ENCODE data around the gene FEM1C. TPM values are rescaled to one million over a fixed set of nuclear protein-coding genes. Genes with fewer than 3 reads are reported as not detected.

The FEM1C gene
- total RNA-seq, 1 donor from 2014 or later: 28.7 TPM

DNA sequence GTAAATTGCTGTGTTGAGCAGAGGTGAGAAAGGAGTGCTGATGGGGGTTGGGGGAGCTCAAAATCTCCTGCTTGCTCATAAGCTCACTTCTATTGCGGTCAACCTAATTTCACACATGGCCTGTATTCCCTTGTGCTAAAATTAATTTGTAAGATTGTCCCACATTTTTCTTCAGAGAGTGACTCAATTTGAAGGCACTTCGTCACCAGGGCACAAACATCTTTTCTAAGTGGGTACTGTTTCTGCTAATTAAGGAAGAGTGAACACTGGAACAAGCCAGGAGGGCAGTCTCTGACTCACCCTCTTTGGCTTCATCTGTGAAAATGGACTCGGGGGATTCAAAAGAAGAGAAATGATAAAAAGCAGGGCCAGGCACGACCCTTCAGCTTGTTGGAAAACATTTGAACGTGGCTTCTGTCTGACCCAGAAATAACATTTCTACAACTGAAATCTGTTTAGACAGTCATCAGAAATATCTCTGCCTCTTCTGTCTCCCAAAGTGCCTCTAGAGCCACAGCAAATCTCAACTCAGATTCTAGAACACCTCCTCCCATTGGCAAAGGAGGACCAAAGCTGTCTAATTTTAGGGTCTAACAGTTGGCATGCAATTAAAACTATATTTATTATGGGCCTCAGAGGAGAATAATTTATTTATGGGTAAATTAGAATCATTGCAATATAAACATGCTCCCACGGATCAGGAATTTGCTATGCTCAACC is 49.8 kb downstream of the FEM1C start:
- TF ChIP-seq, protein P1, sequence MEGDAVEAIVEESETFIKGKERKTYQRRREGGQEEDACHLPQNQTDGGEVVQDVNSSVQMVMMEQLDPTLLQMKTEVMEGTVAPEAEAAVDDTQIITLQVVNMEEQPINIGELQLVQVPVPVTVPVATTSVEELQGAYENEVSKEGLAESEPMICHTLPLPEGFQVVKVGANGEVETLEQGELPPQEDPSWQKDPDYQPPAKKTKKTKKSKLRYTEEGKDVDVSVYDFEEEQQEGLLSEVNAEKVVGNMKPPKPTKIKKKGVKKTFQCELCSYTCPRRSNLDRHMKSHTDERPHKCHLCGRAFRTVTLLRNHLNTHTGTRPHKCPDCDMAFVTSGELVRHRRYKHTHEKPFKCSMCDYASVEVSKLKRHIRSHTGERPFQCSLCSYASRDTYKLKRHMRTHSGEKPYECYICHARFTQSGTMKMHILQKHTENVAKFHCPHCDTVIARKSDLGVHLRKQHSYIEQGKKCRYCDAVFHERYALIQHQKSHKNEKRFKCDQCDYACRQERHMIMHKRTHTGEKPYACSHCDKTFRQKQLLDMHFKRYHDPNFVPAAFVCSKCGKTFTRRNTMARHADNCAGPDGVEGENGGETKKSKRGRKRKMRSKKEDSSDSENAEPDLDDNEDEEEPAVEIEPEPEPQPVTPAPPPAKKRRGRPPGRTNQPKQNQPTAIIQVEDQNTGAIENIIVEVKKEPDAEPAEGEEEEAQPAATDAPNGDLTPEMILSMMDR (IDR thresholded peaks at IDR 0.05): no peak
- TF ChIP-seq EZH2phosphoT487 (IDR thresholded peaks at IDR 0.05) (no peak), EZH2 (IDR thresholded peaks at IDR 0.05) (no peak)
- H3K4me1 ChIP-seq: no peaks in the 10 kb centered on the region
- H3K79me2 ChIP-seq (ENCODE audit: low read depth): no peaks in the 10 kb centered on the region
- H3K4me2 ChIP-seq: no peak overlapping the region
- H3K27me3 ChIP-seq: no peaks in the 10 kb centered on the region
- H3K4me3 ChIP-seq: no peak overlapping the region
- no peak overlapping the region for H3K9ac ChIP-seq
- no peaks in the 10 kb centered on the region for H4K20me1 ChIP-seq (ENCODE audit: low read depth)
- Mint-ChIP-seq H3K4me1 (peaks cover 6% of the 10 kb centered on the region), H3K36me3 (no peaks in the 10 kb centered on the region), H3K4me3 (no peak overlapping the region), H3K9me3 (no peaks in the 10 kb centered on the region), H3K27me3 (ENCODE audit: insufficient read depth, low read depth) (no peaks in the 10 kb centered on the region), H3K27ac (no peak overlapping the region)
- no peak overlapping the region for H3K27ac ChIP-seq
- no peaks in the 10 kb centered on the region for H3K9me3 ChIP-seq (ENCODE audit: low read depth)
- H2AFZ ChIP-seq (replicated peaks): no peak overlapping the region
- H3F3A ChIP-seq (ENCODE audit: low read depth): no peaks in the 10 kb centered on the region
- DNase-seq (ENCODE audit: low spot score): no peak
- H3K36me3 ChIP-seq: no peaks in the 10 kb centered on the region

DNA sequence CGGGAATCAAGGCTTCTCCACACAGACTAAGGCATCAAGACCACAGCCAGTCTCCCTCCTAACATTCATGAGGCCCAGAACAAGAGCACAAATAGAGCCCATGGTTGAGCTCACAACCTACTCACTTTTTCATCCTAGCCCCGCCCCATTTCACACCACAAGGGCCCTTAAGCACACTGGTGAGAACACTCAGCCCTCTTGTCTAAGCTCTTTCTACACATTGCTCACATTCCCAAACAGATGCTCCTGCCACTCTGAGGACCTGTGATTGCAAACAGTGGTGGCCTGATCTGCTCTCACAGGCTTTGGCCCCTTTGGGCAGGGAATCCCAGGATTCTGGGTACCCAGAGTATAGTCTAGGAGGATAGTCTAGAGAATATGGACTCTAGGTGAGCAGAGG is 54.0 kb downstream of the FEM1C start:
- no peak overlapping the region for H3K27ac Mint-ChIP-seq
- H3K79me2 ChIP-seq (ENCODE audit: low read depth): no peaks in the 10 kb centered on the region
- no peak overlapping the region for H2AFZ ChIP-seq (replicated peaks)
- no peak overlapping the region for H3K4me2 ChIP-seq
- H3K4me1 ChIP-seq: peaks cover 11% of the 10 kb centered on the region
- no peaks in the 10 kb centered on the region for H3K9me3 ChIP-seq (ENCODE audit: low read depth)
- H3K4me3 ChIP-seq: no peak overlapping the region
- DNase-seq (ENCODE audit: low spot score): no peak
- H3K27ac ChIP-seq: no peak overlapping the region
- H3K36me3 ChIP-seq: no peaks in the 10 kb centered on the region
- TF ChIP-seq, protein P1 (IDR thresholded peaks at IDR 0.05): no peak
- no peak for TF ChIP-seq EZH2 (IDR thresholded peaks at IDR 0.05)
- H3K36me3 Mint-ChIP-seq: no peaks in the 10 kb centered on the region
- no peaks in the 10 kb centered on the region for H3K27me3 ChIP-seq
- H3K4me3 Mint-ChIP-seq: no peak overlapping the region
- no peaks in the 10 kb centered on the region for H4K20me1 ChIP-seq (ENCODE audit: low read depth)
- H3K27me3 Mint-ChIP-seq (ENCODE audit: insufficient read depth, low read depth): peaks cover 3% of the 10 kb centered on the region
- peaks cover 19% of the 10 kb centered on the region for H3K4me1 Mint-ChIP-seq
- no peaks in the 10 kb centered on the region for H3K9me3 Mint-ChIP-seq
- no peak overlapping the region for H3K9ac ChIP-seq
- H3F3A ChIP-seq (ENCODE audit: low read depth): peaks cover 10% of the 10 kb centered on the region

DNA sequence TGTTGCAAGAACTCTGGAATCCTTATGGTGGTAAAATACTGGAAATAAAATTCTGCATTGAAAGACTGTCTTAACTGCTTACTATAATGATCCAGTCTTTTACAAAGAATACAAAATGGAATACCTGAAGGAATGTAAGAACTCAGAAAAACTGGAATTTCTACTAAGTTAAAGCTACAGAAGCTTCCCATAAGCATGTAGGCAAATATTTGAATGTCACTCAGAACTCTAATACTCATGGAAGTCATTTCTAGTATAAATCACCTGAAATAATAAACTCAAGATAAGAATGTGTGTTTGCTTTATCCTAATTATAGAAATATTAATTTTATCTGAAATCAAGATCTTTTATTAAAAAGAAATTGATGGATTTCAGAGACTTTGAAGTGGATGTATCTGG is 54.8 kb downstream of the FEM1C start:
- no peak overlapping the region for H3K9ac ChIP-seq

More for the DNA sequence above, 54.8 kb downstream of the FEM1C start:
- Mint-ChIP-seq H3K9me3 (no peaks in the 10 kb centered on the region), H3K4me1 (peaks cover 19% of the 10 kb centered on the region), H3K4me3 (no peak overlapping the region), H3K27ac (no peak overlapping the region), H3K27me3 (ENCODE audit: insufficient read depth, low read depth) (peaks cover 3% of the 10 kb centered on the region), H3K36me3 (no peaks in the 10 kb centered on the region)
- no peak overlapping the region for H2AFZ ChIP-seq (replicated peaks)
- peaks cover 11% of the 10 kb centered on the region for H3K4me1 ChIP-seq
- TF ChIP-seq EZH2phosphoT487 (IDR thresholded peaks at IDR 0.05): no peak
- TF ChIP-seq EZH2 (IDR thresholded peaks at IDR 0.05): no peak
- TF ChIP-seq, protein P1 (IDR thresholded peaks at IDR 0.05): no peak
- no peaks in the 10 kb centered on the region for H3K36me3 ChIP-seq
- no peaks in the 10 kb centered on the region for H3K27me3 ChIP-seq
- DNase-seq (ENCODE audit: low spot score): no peak
- H3K79me2 ChIP-seq (ENCODE audit: low read depth): no peaks in the 10 kb centered on the region
- H4K20me1 ChIP-seq (ENCODE audit: low read depth): no peaks in the 10 kb centered on the region
- peaks cover 10% of the 10 kb centered on the region for H3F3A ChIP-seq (ENCODE audit: low read depth)
- no peak overlapping the region for H3K27ac ChIP-seq
- H3K4me2 ChIP-seq: no peak overlapping the region
- H3K4me3 ChIP-seq: no peak overlapping the region
- no peaks in the 10 kb centered on the region for H3K9me3 ChIP-seq (ENCODE audit: low read depth)

Data from neural progenitor cell (in vitro differentiated cells).